Adrenal gland (tissue), 12 donors: Measurements from ENCODE around the gene JARID2. TPM values are rescaled to one million over a fixed set of nuclear protein-coding genes. Genes with fewer than 3 reads are reported as not detected.

Experiments used
- DNase-seq, 7 donors: peaks; one replicate each; pipeline ENCODE4 v3.0.0-alpha.2; 2019 to 2020
- H3K27ac ChIP-seq, 5 donors: fragments of 200-600 bp; sonication (generic) in 4 of 5; 1 replicate in 3 of 5; 2 replicates in 2 of 5; pipeline versions ENCODE4 v1.5.1 to v1.8.0; 2016 to 2020; ENCODE audit warnings: mild to moderate bottlenecking in 1 of 5
- H3K27me3 ChIP-seq: fragments of 200-600 bp; 2 replicates; pipeline ENCODE4 v1.8.0; 2021
- H3K36me3 ChIP-seq, 2 donors: fragments of 200-600 bp; replicated peaks in 1 of 2; 1 replicate in 1 of 2; 2 replicates in 1 of 2; pipeline versions ENCODE4 v1.5.1 to v1.8.0; 2018 to 2022
- H3K4me1 ChIP-seq, 2 donors: fragments of 200-600 bp; replicated peaks in 1 of 2; 1 replicate in 1 of 2; 2 replicates in 1 of 2; pipeline versions ENCODE4 v1.5.1 to v1.8.0; 2018 to 2021
- H3K4me3 ChIP-seq, 4 donors: fragments of 200-600 bp; sonication (generic) in 3 of 4; one replicate each; pipeline ENCODE4 v1.5.1; 2016 to 2018
- H3K9me3 ChIP-seq, 3 donors: fragments of 200-600 bp; sonication (generic) in 1 of 3; replicated peaks in 1 of 3; 1 replicate in 2 of 3; 2 replicates in 1 of 3; pipeline versions ENCODE4 v1.5.1 to v1.8.0; 2016 to 2021
- POLR2A ChIP-seq, 2 donors: fragments of 450-650 bp; IDR thresholded peaks; one replicate each; pipeline ENCODE4 v1.6.1; 2017; ENCODE audit warnings: antibody characterized with exemption in 2 of 2, mild to moderate bottlenecking in 2 of 2, moderate library complexity in 1 of 2
- WGBS, 4 donors: extraction: QIAGEN DNeasy Blood & Tissue Kit in 2 of 4; methylation state at CpG; one replicate each; pipeline versions ENCODE4 v1.1.5 to v1.1.7; 2013 to 2017; 5-methylcytosine and 5-hydroxymethylcytosine counted together
- intact Hi-C, 2 donors: fragments of 100-400 bp; cut with DNase I; formaldehyde crosslinking; loops; one replicate each; pipeline versions ENCODE4 v1.14.1 to v1.15.0; 2022 to 2023
- polyA plus RNA-seq, 3 donors: library from polyadenylated mRNA; stranded (reverse); fragments of 200-250 nt in 2 of 3; fragments of 350-450 nt in 1 of 3; fragmentation: Illumina TruSeq in 1 of 3; extraction: RNeasy Lipid Tissue Mini Kit (QIAGEN cat#74804) in 1 of 3; gene quantifications; one replicate each; pipeline ENCODE4 v1.2.3, GENCODE V29; 2013 to 2014
- total RNA-seq, 9 donors: library from RNA; depleted of rRNA in 4 of 9; stranded (reverse); fragments of >200 nt in 4 of 9; fragments of 120-200 nt in 1 of 9; fragmentation: NEBNext Ultra II Directional in 1 of 9; extraction: Animal tissue kit (Norgen Biotek cat#: 25700) in 1 of 9; gene quantifications; one replicate each; pipeline versions ENCODE4 v1.1.0 to v1.2.4, GENCODE V29; 2013 to 2023
- TF ChIP-seq, protein P1 (sequence below), 6 experiments: fragments of 450-650 bp in 4 of 6; fragments of 200-600 bp in 2 of 6; sonication (generic) in 1 of 6; IDR thresholded peaks; 1 replicate in 5 of 6; 2 replicates in 1 of 6; pipeline versions ENCODE4 v1.5.1 to v1.8.0; 2016 to 2021; ENCODE audit warnings: antibody characterized with exemption in 6 of 6, mild to moderate bottlenecking in 2 of 6, moderate library complexity in 1 of 6
- donor health status: healthy with polysubstance abuse.
- donor health status: Bipolar disorder and iron deficiency.
- donor health status: DM: yes; HTN: yes; CAD: no.
- donor health status: DM: no; HTN: no; CAD: no.
- donor health status: DM: no; HTN: no; CAD: no.
- donor health status: DM: yes; HTN: yes; CAD: no.

Gene JARID2
- total and polyA plus RNA-seq, 12 donors = 3.0 to 13.6 (median 8.2) TPM

DNA sequence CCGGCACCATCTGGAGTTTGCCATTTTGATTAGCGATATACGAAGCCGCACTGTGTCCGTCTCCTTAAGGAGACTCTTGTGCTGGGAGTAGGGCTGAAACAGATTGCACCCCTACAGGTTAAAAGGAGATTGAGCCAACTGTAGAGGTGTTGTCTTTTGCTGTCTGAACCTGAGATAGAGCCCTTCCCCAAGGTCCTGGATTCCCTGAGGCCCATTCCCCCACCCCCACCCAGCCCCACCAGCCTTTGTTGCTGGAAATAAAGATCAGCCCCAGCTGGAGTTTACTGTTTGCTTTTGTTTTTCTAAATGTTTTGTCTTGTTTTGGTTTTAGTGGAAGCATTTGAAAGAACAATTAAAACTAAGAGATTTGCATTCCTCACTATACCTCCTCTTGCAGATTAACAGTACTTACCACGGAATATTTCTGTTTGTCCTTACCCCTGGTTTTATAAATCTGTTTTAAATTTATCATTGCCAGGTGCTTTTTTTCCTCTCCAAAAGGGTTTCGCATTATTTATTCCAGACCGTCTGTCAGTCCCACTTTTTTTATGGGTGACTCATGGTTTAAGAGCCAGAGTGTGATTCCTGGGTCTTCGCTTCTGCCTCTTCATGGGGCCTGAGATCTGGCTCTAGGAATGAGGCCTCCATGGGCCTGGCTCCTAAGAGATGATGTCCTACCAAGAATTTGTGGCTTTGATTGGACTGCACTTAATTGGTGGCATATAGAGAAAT, 247.7 kb downstream of the JARID2 start:
- WGBS, 4 donors = 65 to 84% (median 81%) methylated on average over 9 of the region's 9 CpGs
- intact Hi-C loops = loop anchor here in 1 of 2 donors (10.0 kb wide), 1 partner anchor 1279 kb away; no protein-coding TSS in a partner anchor
- H3K27ac ChIP-seq = no peak overlapping the region
- H3K4me1 ChIP-seq = peaks cover 0 to 15% of the 10 kb centered on the region in 2 donors
- peak in 1 of 7 donors; percentile 38 for DNase-seq
- no peaks in the 10 kb centered on the region for H3K9me3 ChIP-seq
- H3K27me3 ChIP-seq = no peaks in the 10 kb centered on the region
- H3K36me3 ChIP-seq = peaks cover 0 to 27% of the 10 kb centered on the region in 2 donors
- TF ChIP-seq POLR2A (IDR thresholded peaks at IDR 0.05) = no peak
- H3K4me3 ChIP-seq = no peak overlapping the region

DNA sequence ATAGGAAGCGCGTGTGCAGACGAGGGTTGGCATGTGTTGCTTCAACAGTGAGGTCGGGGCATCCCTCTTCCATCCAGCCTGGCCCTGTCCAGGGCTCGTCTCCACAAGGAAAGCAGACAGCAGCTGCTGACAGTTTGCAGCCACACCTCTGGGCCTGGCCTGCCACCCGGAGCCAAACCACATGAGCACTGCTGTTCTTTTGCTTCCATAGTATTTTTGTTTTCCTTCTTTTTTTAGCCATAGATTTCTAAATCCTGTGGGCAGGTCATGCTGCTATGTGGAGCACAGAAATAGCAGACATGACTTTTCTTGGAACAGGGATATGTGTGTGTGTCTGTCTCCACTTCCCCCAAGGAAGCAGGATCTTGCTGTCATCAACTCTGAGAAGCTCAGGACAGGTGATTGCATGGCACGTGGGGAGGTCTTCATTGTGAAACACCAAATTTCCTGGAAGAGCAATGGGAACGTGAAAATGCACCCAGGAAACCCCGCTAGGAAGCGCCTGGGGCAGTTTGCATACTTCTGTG, 249.6 kb downstream of the JARID2 start:
- no peaks in the 10 kb centered on the region for H3K9me3 ChIP-seq
- H3K27ac ChIP-seq = no peak overlapping the region
- TF ChIP-seq, protein P1, sequence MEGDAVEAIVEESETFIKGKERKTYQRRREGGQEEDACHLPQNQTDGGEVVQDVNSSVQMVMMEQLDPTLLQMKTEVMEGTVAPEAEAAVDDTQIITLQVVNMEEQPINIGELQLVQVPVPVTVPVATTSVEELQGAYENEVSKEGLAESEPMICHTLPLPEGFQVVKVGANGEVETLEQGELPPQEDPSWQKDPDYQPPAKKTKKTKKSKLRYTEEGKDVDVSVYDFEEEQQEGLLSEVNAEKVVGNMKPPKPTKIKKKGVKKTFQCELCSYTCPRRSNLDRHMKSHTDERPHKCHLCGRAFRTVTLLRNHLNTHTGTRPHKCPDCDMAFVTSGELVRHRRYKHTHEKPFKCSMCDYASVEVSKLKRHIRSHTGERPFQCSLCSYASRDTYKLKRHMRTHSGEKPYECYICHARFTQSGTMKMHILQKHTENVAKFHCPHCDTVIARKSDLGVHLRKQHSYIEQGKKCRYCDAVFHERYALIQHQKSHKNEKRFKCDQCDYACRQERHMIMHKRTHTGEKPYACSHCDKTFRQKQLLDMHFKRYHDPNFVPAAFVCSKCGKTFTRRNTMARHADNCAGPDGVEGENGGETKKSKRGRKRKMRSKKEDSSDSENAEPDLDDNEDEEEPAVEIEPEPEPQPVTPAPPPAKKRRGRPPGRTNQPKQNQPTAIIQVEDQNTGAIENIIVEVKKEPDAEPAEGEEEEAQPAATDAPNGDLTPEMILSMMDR (IDR thresholded peaks at IDR 0.05) = no peak
- TF ChIP-seq POLR2A (IDR thresholded peaks at IDR 0.05) = no peak
- H3K27me3 ChIP-seq = no peaks in the 10 kb centered on the region
- no peak overlapping the region for H3K4me3 ChIP-seq
- intact Hi-C loops = loop anchor here in 1 of 2 donors (10.0 kb wide), 1 partner anchor 1281 kb away; no protein-coding TSS in a partner anchor
- DNase-seq = peak in 1 of 7 donors; percentile 52
- H3K4me1 ChIP-seq = peaks cover 0 to 15% of the 10 kb centered on the region in 2 donors
- 76 to 87% (median 81%) methylated on average over 9 to 10 of the region's 10 CpGs for WGBS, 4 donors
- H3K36me3 ChIP-seq = peaks cover 0 to 18% of the 10 kb centered on the region in 2 donors

DNA sequence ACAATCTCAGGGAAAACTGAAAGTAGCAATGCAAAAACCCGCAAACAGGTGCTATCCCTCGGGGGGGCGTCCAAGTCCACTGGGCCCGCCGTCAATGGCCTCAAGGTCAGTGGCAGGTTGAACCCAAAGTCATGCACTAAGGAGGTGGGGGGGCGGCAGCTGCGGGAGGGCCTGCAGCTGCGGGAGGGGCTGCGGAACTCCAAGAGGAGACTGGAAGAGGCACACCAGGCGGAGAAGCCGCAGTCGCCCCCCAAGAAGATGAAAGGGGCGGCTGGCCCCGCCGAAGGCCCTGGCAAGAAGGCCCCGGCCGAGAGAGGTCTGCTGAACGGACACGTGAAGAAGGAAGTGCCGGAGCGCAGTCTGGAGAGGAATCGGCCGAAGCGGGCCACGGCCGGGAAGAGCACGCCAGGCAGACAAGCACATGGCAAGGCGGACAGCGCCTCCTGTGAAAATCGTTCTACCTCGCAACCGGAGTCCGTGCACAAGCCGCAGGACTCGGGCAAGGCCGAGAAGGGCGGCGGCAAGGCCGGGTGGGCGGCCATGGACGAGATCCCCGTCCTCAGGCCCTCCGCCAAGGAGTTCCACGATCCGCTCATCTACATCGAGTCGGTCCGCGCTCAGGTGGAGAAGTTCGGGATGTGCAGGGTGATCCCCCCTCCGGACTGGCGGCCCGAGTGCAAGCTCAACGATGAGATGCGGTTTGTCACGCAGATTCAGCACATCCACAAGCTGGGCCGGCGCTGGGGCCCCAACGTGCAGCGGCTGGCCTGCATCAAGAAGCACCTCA, 250.7 kb downstream of the JARID2 start:
- no peaks in the 10 kb centered on the region for H3K9me3 ChIP-seq
- peaks cover 0 to 7% of the 10 kb centered on the region in 2 donors for H3K4me1 ChIP-seq
- no peak overlapping the region for H3K27ac ChIP-seq
- peaks cover 0 to 26% of the 10 kb centered on the region in 2 donors for H3K36me3 ChIP-seq
- DNase-seq = peak in 3 of 7 donors; percentile 4 to 48 (median 15)
- TF ChIP-seq, protein P1 (IDR thresholded peaks at IDR 0.05) = no peak
- no peak for TF ChIP-seq POLR2A (IDR thresholded peaks at IDR 0.05)
- H3K4me3 ChIP-seq = no peak overlapping the region
- no peaks in the 10 kb centered on the region for H3K27me3 ChIP-seq
- 94 to 96% (median 95%) methylated on average over 45 to 60 of the region's 60 CpGs for WGBS, 4 donors
- intact Hi-C loops = loop anchor here in 1 of 2 donors (10.0 kb wide), 1 partner anchor 1282 kb away; no protein-coding TSS in a partner anchor

DNA sequence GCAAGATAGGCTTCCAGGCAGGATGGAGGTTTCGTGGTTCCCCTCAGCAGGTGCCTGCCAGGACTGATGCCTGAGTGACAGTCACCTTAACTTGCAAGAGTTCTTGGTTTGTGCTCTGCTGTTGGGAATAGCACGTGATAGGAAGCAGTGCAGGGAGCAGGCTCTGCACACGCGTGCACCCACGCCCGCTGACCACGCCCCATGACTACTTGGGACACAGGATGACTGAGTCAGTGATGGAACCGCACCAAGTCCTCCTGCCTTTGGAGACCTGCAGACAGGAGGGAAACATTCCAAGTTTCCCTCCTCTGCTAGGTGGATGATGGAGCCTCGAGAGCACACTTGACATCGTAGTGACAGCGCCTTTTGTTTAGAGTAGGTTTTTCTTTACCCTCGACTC, 252.8 kb downstream of the JARID2 start:
- TF ChIP-seq, protein P1 (IDR thresholded peaks at IDR 0.05) = no peak
- no peak for TF ChIP-seq POLR2A (IDR thresholded peaks at IDR 0.05)
- Histone ChIP-seq H3K9me3 (no peaks in the 10 kb centered on the region), H3K4me3 (no peak overlapping the region), H3K27me3 (no peaks in the 10 kb centered on the region), H3K36me3 (peaks cover 0 to 28% of the 10 kb centered on the region in 2 donors), H3K4me1 (peaks cover 0 to 4% of the 10 kb centered on the region in 2 donors), H3K27ac (no peak overlapping the region)
- peak in 2 of 7 donors; percentile 13 to 29 for DNase-seq
- intact Hi-C loops = loop anchor here in 1 of 2 donors (10.0 kb wide), 1 partner anchor 1284 kb away; no protein-coding TSS in a partner anchor
- WGBS, 4 donors = 91 to 94% (median 92%) methylated on average over 11 to 12 of the region's 12 CpGs
